Measurements from ENCODE around the gene TLCD3B.

DNA sequence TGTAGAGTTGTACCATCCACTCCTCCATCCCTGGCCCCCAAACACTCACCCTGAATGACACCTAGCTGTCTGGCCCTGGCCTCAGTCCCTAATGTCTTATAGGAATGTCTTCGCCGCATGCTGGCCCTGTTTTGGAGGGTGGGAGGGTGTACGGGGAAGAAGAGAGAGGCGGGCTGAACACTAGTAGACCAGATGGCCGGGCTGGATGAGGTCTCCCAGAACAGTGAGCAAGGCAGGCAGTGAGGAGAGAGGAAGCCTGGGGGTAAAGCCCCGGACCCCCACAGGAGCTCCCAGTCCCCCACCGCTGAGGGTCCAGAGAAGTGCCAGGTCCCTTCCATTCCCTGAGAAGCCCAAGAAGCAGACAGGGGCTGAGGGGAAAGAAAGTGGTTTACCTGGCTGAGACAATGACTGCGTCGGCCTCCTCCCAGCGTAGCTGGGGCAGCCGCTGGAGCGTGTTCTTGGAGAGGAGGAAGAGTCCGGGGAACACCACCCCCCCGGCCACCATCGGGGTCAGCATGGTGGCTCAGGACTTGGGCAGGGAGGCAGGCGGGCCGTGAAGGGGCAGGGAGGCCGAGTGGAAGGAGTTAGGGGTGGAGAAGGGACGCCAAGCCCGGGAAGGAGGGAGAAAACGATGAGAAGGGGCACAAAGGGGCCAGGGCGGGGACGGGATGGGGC is 923 bp downstream of the TLCD3B start:
- TF ChIP-seq CTCF (IDR thresholded peaks at IDR 0.05) (no peak), POLR2A (IDR thresholded peaks at IDR 0.05) (no peak), EP300 (IDR thresholded peaks at IDR 0.05) (no peak)
